ENCODE measurements around the gene BIN1.

DNA sequence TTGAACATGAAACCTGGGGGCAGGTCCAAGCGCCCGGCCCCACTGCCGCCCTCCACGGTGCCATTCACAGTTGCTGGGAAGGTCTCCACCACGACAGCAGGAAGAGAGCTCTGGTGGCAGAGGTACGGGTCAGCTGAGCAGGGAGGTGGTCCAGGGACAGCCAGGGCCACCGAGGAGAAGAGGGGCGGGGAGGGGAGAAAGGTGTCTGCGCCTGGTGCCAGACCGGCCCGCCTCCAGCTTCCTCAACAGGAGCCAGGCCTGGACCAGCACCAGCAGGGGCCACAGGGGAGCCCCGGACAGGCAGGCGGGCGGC lies 56.2 kb downstream of the BIN1 start:
- no peak for TF ChIP-seq POLR2AphosphoS5 (IDR thresholded peaks at IDR 0.05; ENCODE audit: borderline replicate concordance, low read depth, low read length)
- TF ChIP-seq EZH2 (IDR thresholded peaks at IDR 0.05) = no peak
- TF ChIP-seq FOXP2 (optimal IDR thresholded peaks at IDR 0.05; ENCODE audit: control extremely low read depth, extremely low read length, insufficient read depth) = no peak
